ENCODE measurements around the gene TMEM168.

The TMEM168 gene

DNA sequence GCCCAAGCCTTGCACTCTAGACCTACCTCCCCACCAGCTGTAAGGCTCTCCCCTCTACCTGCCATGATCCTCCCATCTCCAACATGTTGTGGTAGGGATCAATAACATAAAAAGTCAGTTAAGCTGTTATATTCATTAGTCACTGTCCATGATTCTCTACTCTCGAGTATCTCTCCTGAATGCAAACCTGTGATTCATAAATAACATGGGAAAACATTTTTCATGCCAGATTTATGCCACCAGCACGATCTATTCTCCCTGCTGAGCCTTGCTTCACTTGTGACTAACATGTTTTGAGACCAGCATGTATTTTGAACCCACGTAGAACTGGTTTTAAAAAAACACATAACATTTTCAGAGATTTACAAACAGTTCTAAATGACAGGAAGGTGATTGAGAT, 30.3 kb downstream of the TMEM168 start:
- no peak for TF ChIP-seq ZFX (IDR thresholded peaks at IDR 0.05; ENCODE audit: borderline replicate concordance)
- TF ChIP-seq, protein P1, sequence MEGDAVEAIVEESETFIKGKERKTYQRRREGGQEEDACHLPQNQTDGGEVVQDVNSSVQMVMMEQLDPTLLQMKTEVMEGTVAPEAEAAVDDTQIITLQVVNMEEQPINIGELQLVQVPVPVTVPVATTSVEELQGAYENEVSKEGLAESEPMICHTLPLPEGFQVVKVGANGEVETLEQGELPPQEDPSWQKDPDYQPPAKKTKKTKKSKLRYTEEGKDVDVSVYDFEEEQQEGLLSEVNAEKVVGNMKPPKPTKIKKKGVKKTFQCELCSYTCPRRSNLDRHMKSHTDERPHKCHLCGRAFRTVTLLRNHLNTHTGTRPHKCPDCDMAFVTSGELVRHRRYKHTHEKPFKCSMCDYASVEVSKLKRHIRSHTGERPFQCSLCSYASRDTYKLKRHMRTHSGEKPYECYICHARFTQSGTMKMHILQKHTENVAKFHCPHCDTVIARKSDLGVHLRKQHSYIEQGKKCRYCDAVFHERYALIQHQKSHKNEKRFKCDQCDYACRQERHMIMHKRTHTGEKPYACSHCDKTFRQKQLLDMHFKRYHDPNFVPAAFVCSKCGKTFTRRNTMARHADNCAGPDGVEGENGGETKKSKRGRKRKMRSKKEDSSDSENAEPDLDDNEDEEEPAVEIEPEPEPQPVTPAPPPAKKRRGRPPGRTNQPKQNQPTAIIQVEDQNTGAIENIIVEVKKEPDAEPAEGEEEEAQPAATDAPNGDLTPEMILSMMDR (IDR thresholded peaks at IDR 0.05): no peak
- H3K27ac ChIP-seq: no peak overlapping the region

DNA sequence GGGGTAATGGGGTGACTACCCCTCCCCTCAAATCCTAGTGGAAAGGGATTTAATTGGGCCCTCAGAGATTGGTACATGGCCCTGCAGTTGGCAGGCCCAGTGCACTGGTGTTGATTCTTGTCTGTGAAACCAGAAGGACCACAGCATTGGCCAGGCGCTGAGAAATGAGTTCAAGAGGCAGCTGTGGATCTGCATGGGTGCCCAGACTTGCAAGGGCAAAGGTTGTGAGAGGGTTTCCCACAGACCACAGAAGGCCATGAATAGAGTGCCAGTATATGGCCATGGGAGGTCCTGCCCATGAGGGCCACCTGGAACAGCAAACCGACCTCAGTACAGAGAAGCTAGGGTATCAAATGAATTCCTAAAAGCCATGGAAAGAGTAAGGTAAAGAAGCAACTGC, 32.9 kb downstream of the TMEM168 start:
- TF ChIP-seq, protein P1 (IDR thresholded peaks at IDR 0.05): no peak
- TF ChIP-seq ZFX (IDR thresholded peaks at IDR 0.05; ENCODE audit: borderline replicate concordance): no peak
- H3K27ac ChIP-seq: no peak overlapping the region

DNA sequence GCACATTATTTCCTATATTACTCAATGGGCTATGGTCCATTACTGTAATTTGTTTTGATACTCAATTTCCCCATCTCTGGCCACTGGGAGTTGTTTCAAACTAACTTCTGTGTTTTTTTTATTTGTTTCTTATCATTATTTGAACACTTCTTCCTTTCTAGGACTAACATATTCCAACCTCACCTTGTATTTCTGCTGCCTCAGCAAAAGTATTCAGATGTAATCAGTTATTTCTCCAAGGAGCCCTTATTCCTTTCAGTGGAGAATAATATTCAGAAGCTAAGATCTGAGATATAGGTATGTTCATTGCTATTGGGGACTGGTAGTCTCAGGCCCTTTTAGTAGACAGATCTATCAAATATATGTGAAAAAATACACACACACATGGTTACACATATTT, 36.9 kb downstream of the TMEM168 start:
- no peak overlapping the region for H3K27ac ChIP-seq
- TF ChIP-seq ZFX (IDR thresholded peaks at IDR 0.05; ENCODE audit: borderline replicate concordance): no peak
- TF ChIP-seq, protein P1 (IDR thresholded peaks at IDR 0.05): no peak

DNA sequence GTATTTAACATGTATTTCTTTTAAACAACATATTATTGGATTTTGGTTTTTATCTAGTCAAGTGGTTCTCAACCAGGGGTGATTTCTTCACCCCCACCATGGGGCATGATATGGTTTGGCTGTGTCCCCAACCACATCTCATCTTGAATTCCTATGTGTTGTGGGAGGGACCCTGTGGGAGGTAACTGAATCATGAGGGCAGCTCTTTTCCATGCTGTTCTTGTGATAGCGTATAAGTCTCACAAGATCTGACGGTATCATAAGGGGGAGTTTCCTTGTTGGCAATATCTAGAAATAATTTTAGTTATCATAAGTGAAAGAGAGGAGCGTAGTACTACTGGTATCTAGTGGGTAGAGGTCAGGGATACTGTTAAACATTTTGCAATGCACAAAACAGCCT, 37.6 kb downstream of the TMEM168 start:
- no peak overlapping the region for H3K27ac ChIP-seq
- TF ChIP-seq, protein P1 (IDR thresholded peaks at IDR 0.05): no peak
- no peak for TF ChIP-seq ZFX (IDR thresholded peaks at IDR 0.05; ENCODE audit: borderline replicate concordance)

DNA sequence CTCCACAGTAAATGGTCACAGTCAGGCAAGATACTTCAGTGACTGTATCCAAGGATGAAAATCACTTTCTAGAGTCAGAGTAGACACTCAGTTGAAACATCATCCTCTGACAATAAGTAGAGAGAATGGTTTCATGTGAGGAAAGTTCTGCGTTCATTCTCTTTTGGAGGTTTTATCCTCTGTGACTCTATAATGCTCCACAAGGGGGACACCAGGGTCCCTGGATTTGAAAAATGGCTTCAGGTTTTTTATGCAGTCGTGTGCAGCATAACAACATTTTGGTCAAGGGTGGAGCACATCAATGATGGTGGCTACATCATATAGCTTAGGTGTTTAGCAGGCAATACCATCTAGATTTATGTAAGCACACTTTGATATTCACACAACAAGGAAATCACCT, 40.4 kb downstream of the TMEM168 start:
- no peak overlapping the region for H3K27ac ChIP-seq
- no peak for TF ChIP-seq ZFX (IDR thresholded peaks at IDR 0.05; ENCODE audit: borderline replicate concordance)
- TF ChIP-seq, protein P1 (IDR thresholded peaks at IDR 0.05): no peak

DNA sequence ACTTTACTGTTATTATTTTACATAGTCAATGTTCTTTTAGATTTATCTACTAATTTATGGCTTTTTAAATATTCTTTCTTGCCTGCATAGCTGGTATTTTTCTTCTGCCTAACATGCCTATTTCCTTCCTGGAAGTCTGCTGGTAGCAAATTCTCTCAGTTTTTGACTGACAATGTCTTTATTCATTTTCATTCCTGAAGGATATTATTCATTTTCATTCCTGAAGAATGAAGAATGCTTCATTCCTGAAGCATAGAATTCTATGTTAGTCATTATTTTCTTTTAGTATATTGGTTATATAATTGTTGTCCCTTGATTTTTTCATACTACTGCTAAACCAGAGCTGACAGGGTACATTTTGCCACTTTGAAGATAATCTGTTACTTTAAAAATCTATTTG, 41.8 kb downstream of the TMEM168 start:
- TF ChIP-seq, protein P1 (IDR thresholded peaks at IDR 0.05): no peak
- no peak for TF ChIP-seq ZFX (IDR thresholded peaks at IDR 0.05; ENCODE audit: borderline replicate concordance)
- no peak overlapping the region for H3K27ac ChIP-seq

DNA sequence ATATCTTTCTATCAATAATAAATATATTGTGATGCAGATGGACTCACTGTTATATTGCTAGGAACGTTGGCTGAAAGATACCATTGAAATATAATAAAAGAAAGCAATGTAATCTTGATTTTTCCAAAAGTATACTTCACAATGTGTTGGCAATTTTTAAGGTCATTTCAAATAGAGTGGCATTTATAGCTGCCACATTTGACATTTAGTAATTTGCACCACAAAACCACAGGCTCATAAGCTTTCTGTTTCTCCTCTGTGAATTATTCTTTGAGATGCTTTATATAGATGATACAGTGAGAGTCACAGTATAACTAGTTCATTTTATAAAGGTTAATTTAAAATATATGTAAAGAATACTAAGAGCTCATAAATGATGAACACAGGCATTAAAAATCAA, 44.6 kb downstream of the TMEM168 start:
- H3K27ac ChIP-seq: no peak overlapping the region
- no peak for TF ChIP-seq ZFX (IDR thresholded peaks at IDR 0.05; ENCODE audit: borderline replicate concordance)
- TF ChIP-seq, protein P1 (IDR thresholded peaks at IDR 0.05): no peak

Measured in 22Rv1 (cell line).